H9 (cell line): ENCODE measurements around the gene CLEC2L. TPM values are rescaled to one million over a fixed set of nuclear protein-coding genes. Genes with fewer than 3 reads are reported as not detected.

Source experiments
- DNase-seq: peaks from one replicate; pipeline ENCODE4 v3.0.0-alpha.2; 2017
- H2AFZ ChIP-seq: one replicate; pipeline ENCODE4 v1.6.1; 2013; ENCODE audit warnings: mild to moderate bottlenecking, low read length, control low read depth, moderate library complexity
- H2AK5ac ChIP-seq: 2 replicates; pipeline ENCODE4 v1.6.1; 2013; ENCODE audit warnings: low read length, control low read depth, mixed read lengths; ENCODE audit not compliant: insufficient read length
- H2BK120ac ChIP-seq: one replicate; pipeline ENCODE4 v1.6.1; 2013; ENCODE audit warnings: low read depth, mild to moderate bottlenecking, low read length, control low read depth, inconsistent platforms; ENCODE audit not compliant: poor library complexity, severe bottlenecking
- H2BK12ac ChIP-seq: 2 replicates; pipeline ENCODE4 v1.6.1; 2013; ENCODE audit warnings: low read length, control low read depth, mixed read lengths, low read depth; ENCODE audit not compliant: insufficient read length
- H2BK15ac ChIP-seq: 2 replicates; pipeline ENCODE4 v1.6.1; 2013; ENCODE audit warnings: low read depth, low read length, control low read depth
- H2BK20ac ChIP-seq: one replicate; pipeline ENCODE4 v1.6.1; 2013; ENCODE audit warnings: low read depth, mild to moderate bottlenecking, low read length, control low read depth, inconsistent platforms; ENCODE audit not compliant: poor library complexity, severe bottlenecking
- H2BK5ac ChIP-seq: 2 replicates; pipeline ENCODE4 v1.6.1; 2013; ENCODE audit warnings: low read length, control low read depth, mixed read lengths; ENCODE audit not compliant: insufficient read length
- H3K14ac ChIP-seq: 2 replicates; pipeline ENCODE4 v1.6.1; 2013; ENCODE audit warnings: low read length, control low read depth; ENCODE audit not compliant: insufficient read depth
- H3K18ac ChIP-seq: 2 replicates; pipeline ENCODE4 v1.6.1; 2013; ENCODE audit warnings: low read depth, mild to moderate bottlenecking, mixed read lengths, low read length, control low read depth; ENCODE audit not compliant: insufficient read length
- H3K23ac ChIP-seq: 2 replicates; pipeline ENCODE4 v1.6.1; 2013; ENCODE audit warnings: low read length, control low read depth, mixed read lengths, low read depth; ENCODE audit not compliant: insufficient read length
- H3K23me2 ChIP-seq: 2 replicates; pipeline ENCODE4 v1.6.1; 2013; ENCODE audit warnings: low read depth, mild to moderate bottlenecking, mixed read lengths, low read length, control low read depth; ENCODE audit not compliant: insufficient read length, poor library complexity, severe bottlenecking
- H3K27ac ChIP-seq: 2 replicates; pipeline ENCODE4 v1.5.1; 2013; ENCODE audit warnings: low read length, control low read depth, mixed read lengths, low read depth; ENCODE audit not compliant: insufficient read length
- H3K27me3 ChIP-seq: 2 replicates; pipeline ENCODE4 v1.6.1; 2013; ENCODE audit warnings: low read length, control low read depth, inconsistent platforms; ENCODE audit not compliant: insufficient read depth
- H3K4ac ChIP-seq: 2 replicates; pipeline ENCODE4 v1.6.1; 2013; ENCODE audit warnings: low read depth, mild to moderate bottlenecking, control low read depth, inconsistent platforms, low read length, moderate library complexity
- H3K4me1 ChIP-seq: 2 replicates; pipeline ENCODE4 v1.6.1; 2013; ENCODE audit warnings: low read length, control low read depth, inconsistent platforms; ENCODE audit not compliant: insufficient read depth
- H3K4me2 ChIP-seq: 2 replicates; pipeline ENCODE4 v1.6.1; 2013; ENCODE audit warnings: low read length, control low read depth, mixed read lengths; ENCODE audit not compliant: insufficient read length, insufficient read depth
- H3K56ac ChIP-seq: 2 replicates; pipeline ENCODE4 v1.6.1; 2013; ENCODE audit warnings: low read depth, mild to moderate bottlenecking, mixed read lengths, low read length, control low read depth; ENCODE audit not compliant: insufficient read length
- H3K79me1 ChIP-seq: 2 replicates; pipeline ENCODE4 v1.6.1; 2013; ENCODE audit warnings: low read depth, mild to moderate bottlenecking, moderate library complexity, low read length, control low read depth, inconsistent platforms; ENCODE audit not compliant: insufficient read depth, poor library complexity, severe bottlenecking
- H3K79me2 ChIP-seq: 2 replicates; pipeline ENCODE4 v1.6.1; 2013; ENCODE audit warnings: low read length, control low read depth, inconsistent platforms; ENCODE audit not compliant: insufficient read depth
- H3K9ac ChIP-seq: 2 replicates; pipeline ENCODE4 v1.6.1; 2013; ENCODE audit warnings: low read length, control low read depth, mixed read lengths; ENCODE audit not compliant: insufficient read length; ENCODE audit errors: extremely low read depth
- H3K9me3 ChIP-seq: one replicate; pipeline ENCODE4 v1.6.1; 2013; ENCODE audit warnings: low read depth, low read length, inconsistent platforms; ENCODE audit not compliant: control insufficient read depth
- H3T11ph ChIP-seq: one replicate; pipeline ENCODE4 v1.6.1; 2013; ENCODE audit warnings: mild to moderate bottlenecking, low read length, control low read depth, inconsistent platforms
- H4K20me1 ChIP-seq: one replicate; pipeline ENCODE4 v1.6.1; 2013; ENCODE audit not compliant: control insufficient read depth, insufficient read length, insufficient read depth
- H4K5ac ChIP-seq: 2 replicates; pipeline ENCODE4 v1.6.1; 2013; ENCODE audit warnings: low read depth, mild to moderate bottlenecking, mixed read lengths, low read length, control low read depth; ENCODE audit not compliant: insufficient read length
- H4K8ac ChIP-seq: replicated peaks from 2 replicates; pipeline ENCODE4 v1.6.1; 2013; ENCODE audit warnings: low read length, control low read depth, mixed read lengths, low read depth; ENCODE audit not compliant: insufficient read length
- H4K91ac ChIP-seq: 2 replicates; pipeline ENCODE4 v1.6.1; 2013; ENCODE audit warnings: low read depth, mild to moderate bottlenecking, moderate library complexity, mixed read lengths, low read length, control low read depth; ENCODE audit not compliant: insufficient read length
- H3K27ac Mint-ChIP-seq, 3 experiments: 2 replicates in 2 of 3; 3 replicates in 1 of 3; pipeline ENCODE4 v1.8.0; 2020 to 2021; ENCODE audit warnings: mixed read lengths in 3 of 3, mild to moderate bottlenecking in 1 of 3, moderate library complexity in 1 of 3
- H3K27me3 Mint-ChIP-seq: 2 replicates; pipeline ENCODE4 v1.8.0; 2021; ENCODE audit warnings: low read depth, mild to moderate bottlenecking, moderate library complexity, mixed read lengths
- H3K36me3 Mint-ChIP-seq, 3 experiments: 2 replicates in 2 of 3; 3 replicates in 1 of 3; pipeline ENCODE4 v1.8.0; 2020 to 2021; ENCODE audit warnings: low read depth in 3 of 3, mixed read lengths in 3 of 3; ENCODE audit not compliant: insufficient read depth in 1 of 3
- H3K4me1 Mint-ChIP-seq, 2 experiments: 2 replicates each; pipeline ENCODE4 v1.8.0; 2020; ENCODE audit warnings: mixed read lengths in 2 of 2
- H3K4me3 Mint-ChIP-seq, 2 experiments: 2 replicates in 1 of 2; 3 replicates in 1 of 2; pipeline ENCODE4 v1.8.0; 2020 to 2021; ENCODE audit warnings: mild to moderate bottlenecking in 2 of 2, mixed read lengths in 2 of 2, moderate library complexity in 1 of 2
- H3K9me3 Mint-ChIP-seq, 2 experiments: 2 replicates in 1 of 2; 3 replicates in 1 of 2; pipeline ENCODE4 v1.8.0; 2020; ENCODE audit warnings: mild to moderate bottlenecking in 2 of 2, mixed read lengths in 2 of 2, moderate library complexity in 1 of 2
- CTCF ChIP-seq: fragments of 200-600 bp; sonication (generic); conservative IDR thresholded peaks from 3 replicates; pipeline ENCODE4 v1.8.0; 2021; ENCODE audit warnings: antibody characterized with exemption, mild to moderate bottlenecking
- whole genome bisulfite sequencing: extraction: QIAGEN DNeasy Blood & Tissue Kit; methylation state at CpG from one replicate; pipeline ENCODE4 v1.1.7; 2013; ENCODE audit warnings: missing lambda C conversion rate, low lambda C conversion rate, mixed read lengths; ENCODE audit not compliant: insufficient read length; ENCODE audit errors: extremely low coverage; 5-methylcytosine and 5-hydroxymethylcytosine counted together
- total RNA-seq: library from RNA; stranded (reverse); gene quantifications from 2 replicates; pipeline ENCODE4 v1.2.1, GENCODE V29; 2021

Gene CLEC2L
- total RNA-seq, 1 experiment from 2014 or later = 0.74 TPM

GRCh38 chr7:139534096-139534495 is 10.6 kb downstream of the CLEC2L start:
- Histone ChIP-seq H2BK5ac (no peak overlapping the region), H2AK5ac (no peak overlapping the region), H4K8ac (no peak overlapping the region), H3K18ac (no peak overlapping the region), H3K4ac (no peak overlapping the region), H3K79me1 (no peaks in the 10 kb centered on the region), H3T11ph (no peak overlapping the region), H3K14ac (no peak overlapping the region), H3K9ac (no peak overlapping the region), H2AFZ (no peak overlapping the region), H2BK12ac (no peak overlapping the region), H3K4me2 (no peak overlapping the region), H2BK20ac (no peak overlapping the region), H3K27me3 (no peaks in the 10 kb centered on the region), H3K4me1 (peaks cover 2% of the 10 kb centered on the region), H4K20me1 (no peaks in the 10 kb centered on the region), H3K27ac (no peak overlapping the region), H3K79me2 (no peaks in the 10 kb centered on the region), H4K5ac (no peak overlapping the region), H2BK15ac (no peak overlapping the region), H3K56ac (no peak overlapping the region), H3K23me2 (no peaks in the 10 kb centered on the region), H2BK120ac (no peak overlapping the region), H3K9me3 (no peaks in the 10 kb centered on the region), H3K23ac (no peak overlapping the region), H4K91ac (no peak overlapping the region)
- Mint-ChIP-seq H3K27ac (no peak overlapping the region), H3K9me3 (peaks cover 0 to 3% of the 10 kb centered on the region in 2 experiments; a peak in 2 of 5 replicates), H3K4me1 (peaks cover 8 to 13% of the 10 kb centered on the region in 2 experiments), H3K36me3 (no peaks in the 10 kb centered on the region), H3K27me3 (peaks cover 10% of the 10 kb centered on the region), H3K4me3 (no peak overlapping the region)
- DNase-seq = no peak
- no peak for TF ChIP-seq CTCF
- no CpG with 5 or more reads among the region's 9 CpGs for WGBS
